CD8-positive, alpha-beta memory T cell (primary cell): Measurements from ENCODE around the gene TNK1. TPM values are rescaled to one million over a fixed set of nuclear protein-coding genes. Genes with fewer than 3 reads are reported as not detected.
A peak's percentile ranks its signal among the peaks of the same experiment; 100 is the strongest.
"Not testable (repeated sequence)": the region's sequence is repeated elsewhere in the genome, so short reads cannot be mapped to it uniquely, and the experiment has no call there.

ENCODE experiments used
- CTCF ChIA-PET: fragments of 350-600 bp; sonication (Branson Sonifier 250); formaldehyde crosslinking; loops from one replicate; lab custom pipeline; 2021; ENCODE audit warnings: antibody characterized with exemption; lab: Charles Lee
- POLR2A ChIA-PET: fragments of 350-600 bp; sonication (Branson Sonifier 250); formaldehyde crosslinking; loops from one replicate; lab custom pipeline; 2021; ENCODE audit warnings: antibody characterized with exemption; lab: Charles Lee
- DNase-seq, 5 donors: peaks; one replicate each; pipeline versions ENCODE4 v3.0.0 to v3.0.0-alpha.2; 2020 to 2022; ENCODE audit warnings: mixed read lengths in 1 of 5
- H3K27ac ChIP-seq: one replicate; pipeline ENCODE4 v1.7.0; 2013; ENCODE audit warnings: low read depth, mild to moderate bottlenecking, low read length, moderate library complexity
- H3K27me3 ChIP-seq: 2 replicates; pipeline ENCODE4 v1.7.0; 2013; ENCODE audit warnings: low read length, mild to moderate bottlenecking; ENCODE audit not compliant: insufficient read depth, poor library complexity, severe bottlenecking
- H3K36me3 ChIP-seq: 2 replicates; pipeline ENCODE4 v1.7.0; 2013; ENCODE audit warnings: mild to moderate bottlenecking, low read length, moderate library complexity; ENCODE audit not compliant: insufficient read depth
- H3K4me1 ChIP-seq: 2 replicates; pipeline ENCODE4 v1.7.0; 2013; ENCODE audit warnings: mild to moderate bottlenecking, low read length, moderate library complexity; ENCODE audit not compliant: insufficient read depth
- H3K4me3 ChIP-seq: 2 replicates; pipeline ENCODE4 v1.7.0; 2013; ENCODE audit warnings: mild to moderate bottlenecking, low read length
- H3K9me3 ChIP-seq: 2 replicates; pipeline ENCODE4 v1.7.0; 2013; ENCODE audit warnings: mild to moderate bottlenecking, low read length
- H3K27ac Mint-ChIP-seq, 8 donors: one replicate each; pipeline ENCODE4 v1.8.0; 2020 to 2021; ENCODE audit warnings: mixed read lengths in 8 of 8, mild to moderate bottlenecking in 6 of 8, inconsistent platforms in 3 of 8, moderate library complexity in 3 of 8
- H3K27me3 Mint-ChIP-seq, 2 donors: one replicate each; pipeline ENCODE4 v1.8.0; 2020 to 2021; ENCODE audit warnings: mixed read lengths in 2 of 2, mild to moderate bottlenecking in 1 of 2, moderate library complexity in 1 of 2
- H3K36me3 Mint-ChIP-seq, 3 donors: one replicate each; pipeline ENCODE4 v1.8.0; 2020 to 2021; ENCODE audit warnings: mixed read lengths in 3 of 3, inconsistent platforms in 1 of 3, mild to moderate bottlenecking in 1 of 3
- H3K4me1 Mint-ChIP-seq, 3 donors: one replicate each; pipeline ENCODE4 v1.8.0; 2020 to 2021; ENCODE audit warnings: mixed read lengths in 3 of 3, inconsistent platforms in 1 of 3, mild to moderate bottlenecking in 1 of 3
- H3K4me3 Mint-ChIP-seq, 7 donors: one replicate each; pipeline ENCODE4 v1.8.0; 2020 to 2021; ENCODE audit warnings: mixed read lengths in 7 of 7, mild to moderate bottlenecking in 6 of 7, moderate library complexity in 4 of 7, inconsistent platforms in 2 of 7
- H3K9me3 Mint-ChIP-seq, 5 donors: one replicate each; pipeline ENCODE4 v1.8.0; 2020 to 2022; ENCODE audit warnings: mixed read lengths in 5 of 5, mild to moderate bottlenecking in 3 of 5, moderate library complexity in 2 of 5, inconsistent platforms in 1 of 5
- polyA plus RNA-seq: library from polyadenylated mRNA; unstranded; fragments of 300-500 nt; fragmentation: Illumina TruSeq; gene quantifications from one replicate; pipeline ENCODE4 v1.2.3, GENCODE V29; 2021
- total RNA-seq, 2 experiments: library from RNA; stranded (reverse); gene quantifications; one replicate each; pipeline ENCODE4 v1.2.3, GENCODE V29; 2021

Gene TNK1
- total and polyA plus RNA-seq, 3 experiments from 2014 or later: 3.1 to 5.8 (median 4.4) TPM

GRCh38 chr17:7355573-7355972 lies 25.3 kb upstream of the TNK1 start:
- DNase-seq: no peak
- H3K27ac Mint-ChIP-seq: peak overlapping the region in 1 of 8 donors; percentile 30
- H3K27me3 Mint-ChIP-seq: peaks cover 0 to 1% of the 10 kb centered on the region in 2 donors
- Histone ChIP-seq H3K4me1 (peaks cover 22% of the 10 kb centered on the region), H3K9me3 (no peaks in the 10 kb centered on the region), H3K4me3 (no peak overlapping the region), H3K36me3 (no peaks in the 10 kb centered on the region), H3K27ac (no peak overlapping the region), H3K27me3 (no peaks in the 10 kb centered on the region)
- CTCF ChIA-PET: interaction anchor here (0.6 to 5.5 kb wide), 44 partner anchors 11 to 332 kb away, joined by 3 to 78 read pairs (median 5); partner anchors contain the start of genes ACAP1, GABARAP, MPDU1 and NEURL4
- POLR2A ChIA-PET: interaction anchor here (0.8 to 2.3 kb wide), 5 partner anchors 18 to 332 kb away, joined by 3 to 8 read pairs (median 4); partner anchors contain the start of genes SENP3 and TP53
- H3K9me3 Mint-ChIP-seq: no peaks in the 10 kb centered on the region
- H3K4me3 Mint-ChIP-seq: no peak overlapping the region
- peaks cover 22 to 41% (median 23%) of the 10 kb centered on the region in 3 donors for H3K4me1 Mint-ChIP-seq
- peaks cover 0 to 6% (median 0%) of the 10 kb centered on the region in 3 donors for H3K36me3 Mint-ChIP-seq

GRCh38 chr17:7356072-7356549 lies 24.8 kb upstream of the TNK1 start:
- Histone ChIP-seq H3K27me3 (no peaks in the 10 kb centered on the region), H3K27ac (no peak overlapping the region), H3K4me3 (no peak overlapping the region), H3K9me3 (no peaks in the 10 kb centered on the region), H3K36me3 (no peaks in the 10 kb centered on the region), H3K4me1 (peaks cover 17% of the 10 kb centered on the region)
- Mint-ChIP-seq H3K36me3 (peaks cover 0 to 5% (median 0%) of the 10 kb centered on the region in 3 donors), H3K9me3 (no peaks in the 10 kb centered on the region), H3K4me1 (peaks cover 21 to 38% (median 22%) of the 10 kb centered on the region in 3 donors), H3K27me3 (peaks cover 0 to 1% of the 10 kb centered on the region in 2 donors), H3K27ac (peak overlapping the region in 4 of 8 donors; percentile 12 to 51 (median 24)), H3K4me3 (peak overlapping the region in 1 of 7 donors; percentile 51)
- ChIA-PET CTCF (interaction anchor here (0.6 to 5.5 kb wide), 44 partner anchors 11 to 331 kb away, joined by 3 to 78 read pairs (median 5); partner anchors contain the start of genes ACAP1, GABARAP, MPDU1 and NEURL4), POLR2A (interaction anchor here (0.8 to 2.3 kb wide), 5 partner anchors 19 to 331 kb away, joined by 3 to 8 read pairs (median 4); partner anchors contain the start of genes SENP3 and TP53)
- peak; percentile 75 to 87 (median 77) for DNase-seq

GRCh38 chr17:7356756-7357155 lies 24.1 kb upstream of the TNK1 start:
- POLR2A ChIA-PET: interaction anchor here (1.2 to 1.8 kb wide), 3 partner anchors 28 to 330 kb away, joined by 3 to 5 read pairs (median 4); partner anchors contain the start of gene TP53
- peaks cover 15% of the 10 kb centered on the region for H3K4me1 ChIP-seq
- no peak for DNase-seq
- H3K4me3 ChIP-seq: no peak overlapping the region
- CTCF ChIA-PET: interaction anchor here (1.3 to 5.5 kb wide), 21 partner anchors 16 to 330 kb away, joined by 3 to 78 read pairs (median 7); partner anchors contain the start of genes ACAP1, MPDU1, NEURL4 and NLGN2
- Mint-ChIP-seq H3K36me3 (peaks cover 0 to 3% (median 0%) of the 10 kb centered on the region in 3 donors), H3K4me3 (no peak overlapping the region), H3K27me3 (peaks cover 1% of the 10 kb centered on the region in 2 donors), H3K9me3 (no peaks in the 10 kb centered on the region), H3K27ac (peak overlapping the region in 2 of 8 donors; percentile 61 to 71), H3K4me1 (peaks cover 19 to 34% (median 19%) of the 10 kb centered on the region in 3 donors)
- no peaks in the 10 kb centered on the region for H3K36me3 ChIP-seq
- H3K27ac ChIP-seq: no peak overlapping the region
- H3K27me3 ChIP-seq: no peaks in the 10 kb centered on the region
- H3K9me3 ChIP-seq: no peaks in the 10 kb centered on the region

DNA sequence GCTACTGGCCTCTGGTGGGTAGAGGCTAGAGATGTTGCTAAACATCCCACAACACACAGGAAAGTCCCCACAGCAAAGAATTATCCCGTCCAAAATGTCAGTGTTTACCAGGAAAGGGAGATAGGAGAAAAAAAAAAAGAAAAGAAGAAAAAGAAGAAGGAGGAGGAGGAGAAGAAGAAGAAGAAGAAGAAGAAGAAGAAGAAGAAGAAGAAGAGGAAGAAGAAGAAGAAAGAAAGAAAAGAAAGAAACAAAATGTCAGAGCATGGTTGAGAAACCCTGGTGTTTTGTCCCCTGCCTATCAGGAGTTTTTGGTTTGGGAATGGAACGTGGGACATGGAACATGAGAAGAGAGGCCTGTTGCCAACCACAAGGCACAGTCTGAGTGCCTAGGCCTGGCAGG lies 23.5 kb upstream of the TNK1 start:
- no peak for DNase-seq
- peaks cover 0 to 2% (median 0%) of the 10 kb centered on the region in 3 donors for H3K36me3 Mint-ChIP-seq
- H3K27ac Mint-ChIP-seq: no peak overlapping the region
- H3K4me1 Mint-ChIP-seq: peaks cover 18 to 31% (median 18%) of the 10 kb centered on the region in 3 donors
- H3K4me3 Mint-ChIP-seq: no peak overlapping the region
- ChIA-PET CTCF (interaction anchor here (1.1 to 5.5 kb wide), 5 partner anchors 13 to 203 kb away, joined by 3 to 78 read pairs (median 9); partner anchors contain the start of genes SENP3, TMEM102 and ZBTB4), POLR2A (no interaction called here)
- no peaks in the 10 kb centered on the region for H3K9me3 Mint-ChIP-seq
- H3K4me3 ChIP-seq: no peak overlapping the region
- H3K27me3 Mint-ChIP-seq: peaks cover 1 to 5% of the 10 kb centered on the region in 2 donors
- H3K9me3 ChIP-seq: no peaks in the 10 kb centered on the region
- no peaks in the 10 kb centered on the region for H3K36me3 ChIP-seq
- peaks cover 13% of the 10 kb centered on the region for H3K4me1 ChIP-seq
- no peaks in the 10 kb centered on the region for H3K27me3 ChIP-seq
- H3K27ac ChIP-seq: no peak overlapping the region

- Mint-ChIP-seq H3K9me3 (no peaks in the 10 kb centered on the region), H3K4me1 (no peaks in the 10 kb centered on the region), H3K36me3 (no peaks in the 10 kb centered on the region), H3K27me3 (peaks cover 1 to 5% of the 10 kb centered on the region in 2 donors), H3K4me3 (no peak overlapping the region), H3K27ac (no peak overlapping the region)
- H3K4me1 ChIP-seq: no peaks in the 10 kb centered on the region
- DNase-seq: no peak
- no peak overlapping the region for H3K4me3 ChIP-seq
- no peaks in the 10 kb centered on the region for H3K9me3 ChIP-seq
- no peak overlapping the region for H3K27ac ChIP-seq
- no peaks in the 10 kb centered on the region for H3K36me3 ChIP-seq
- no peaks in the 10 kb centered on the region for H3K27me3 ChIP-seq
- ChIA-PET POLR2A (no interaction called here), CTCF (interaction anchor here (1.5 to 1.7 kb wide), 2 partner anchors 9 to 199 kb away, joined by 3 read pairs; no protein-coding TSS in a partner anchor)
Observed at GRCh38 chr17:7361906-7362305, 19.0 kb upstream of the TNK1 start.

GRCh38 chr17:7363311-7363710 lies 17.6 kb upstream of the TNK1 start:
- H3K27me3 ChIP-seq: no peaks in the 10 kb centered on the region
- H3K36me3 ChIP-seq: no peaks in the 10 kb centered on the region
- no peaks in the 10 kb centered on the region for H3K4me1 ChIP-seq
- Mint-ChIP-seq H3K27ac (no peak overlapping the region), H3K4me3 (no peak overlapping the region), H3K36me3 (no peaks in the 10 kb centered on the region), H3K27me3 (peaks cover 1 to 5% of the 10 kb centered on the region in 2 donors), H3K9me3 (no peaks in the 10 kb centered on the region), H3K4me1 (no peaks in the 10 kb centered on the region)
- ChIA-PET POLR2A (no interaction called here), CTCF (no interaction called here)
- H3K27ac ChIP-seq: no peak overlapping the region
- DNase-seq: no peak
- H3K4me3 ChIP-seq: no peak overlapping the region
- H3K9me3 ChIP-seq: no peaks in the 10 kb centered on the region

GRCh38 chr17:7365963-7366362 lies 14.9 kb upstream of the TNK1 start:
- CTCF ChIA-PET: interaction anchor here (1.0 to 1.1 kb wide), 2 partner anchors 8 to 195 kb away, joined by 3 to 4 read pairs; no protein-coding TSS in a partner anchor

GRCh38 chr17:7367083-7367482 lies 13.8 kb upstream of the TNK1 start:
- Histone ChIP-seq H3K27me3 (no peaks in the 10 kb centered on the region), H3K9me3 (no peaks in the 10 kb centered on the region), H3K4me3 (no peak overlapping the region), H3K36me3 (no peaks in the 10 kb centered on the region), H3K27ac (no peak overlapping the region), H3K4me1 (no peaks in the 10 kb centered on the region)
- Mint-ChIP-seq H3K36me3 (no peaks in the 10 kb centered on the region), H3K27ac (peak overlapping the region in 1 of 8 donors; percentile 41), H3K9me3 (no peaks in the 10 kb centered on the region), H3K4me1 (no peaks in the 10 kb centered on the region), H3K27me3 (peaks cover 0 to under 1% of the 10 kb centered on the region in 2 donors), H3K4me3 (no peak overlapping the region)
- CTCF ChIA-PET: no interaction called here
- DNase-seq: no peak
- POLR2A ChIA-PET: no interaction called here

More at GRCh38 chr17:7365963-7366362, 14.9 kb upstream of the TNK1 start:
- H3K36me3 ChIP-seq, H3K9me3 ChIP-seq, H3K27ac Mint-ChIP-seq, H3K4me3 ChIP-seq, H3K4me3 Mint-ChIP-seq, H3K4me1 Mint-ChIP-seq, H3K4me1 ChIP-seq, POLR2A ChIA-PET, H3K9me3 Mint-ChIP-seq, H3K27me3 Mint-ChIP-seq, H3K36me3 Mint-ChIP-seq, DNase-seq, H3K27me3 ChIP-seq, H3K27ac ChIP-seq: not testable (repeated sequence)
